Ascending aorta (tissue), 2 donors: ENCODE measurements around the gene TES. TPM values are rescaled to one million over a fixed set of nuclear protein-coding genes. Genes with fewer than 3 reads are reported as not detected.

Source experiments
- DNase-seq, 2 donors: peaks; one replicate each; pipeline ENCODE4 v3.0.0-alpha.2; 2019; ENCODE audit warnings: low spot score in 2 of 2
- H3K27ac ChIP-seq, 2 donors: fragments of 200-600 bp; sonication (generic); one replicate each; pipeline ENCODE4 v1.5.1; 2016 to 2017; ENCODE audit warnings: mild to moderate bottlenecking in 1 of 2
- H3K27me3 ChIP-seq: fragments of 200-600 bp; sonication (generic); one replicate; pipeline ENCODE4 v1.5.1; 2017
- H3K36me3 ChIP-seq, 2 donors: fragments of 200-600 bp; sonication (generic); one replicate each; pipeline ENCODE4 v1.5.1; 2016
- H3K4me1 ChIP-seq, 2 donors: fragments of 200-600 bp; sonication (generic); one replicate each; pipeline ENCODE4 v1.5.1; 2016 to 2017; ENCODE audit warnings: mild to moderate bottlenecking in 1 of 2
- H3K4me3 ChIP-seq, 2 donors: fragments of 200-600 bp; sonication (generic); one replicate each; pipeline ENCODE4 v1.5.1; 2016 to 2017; ENCODE audit warnings: mild to moderate bottlenecking in 1 of 2
- H3K9me3 ChIP-seq, 2 donors: fragments of 200-600 bp; sonication (generic); one replicate each; pipeline ENCODE4 v1.5.1; 2016
- CTCF ChIP-seq, 3 experiments: fragments of 200-600 bp in 2 of 3; fragments of 450-650 bp in 1 of 3; sonication (generic) in 2 of 3; IDR thresholded peaks; one replicate each; pipeline ENCODE4 v1.5.1; 2016 to 2019; ENCODE audit warnings: antibody characterized with exemption in 3 of 3, mild to moderate bottlenecking in 1 of 3, moderate library complexity in 1 of 3
- intact Hi-C: fragments of 100-400 bp; cut with DNase I; formaldehyde crosslinking; loops from one replicate; pipeline ENCODE4 v1.15.1; 2023
- total RNA-seq: library from RNA; depleted of rRNA; stranded (reverse); fragments of >200 nt; gene quantifications from one replicate; pipeline ENCODE4 v1.1.0, GENCODE V29; 2016

TES gene
- total RNA-seq, 1 donor from 2014 or later: 108 TPM

DNA sequence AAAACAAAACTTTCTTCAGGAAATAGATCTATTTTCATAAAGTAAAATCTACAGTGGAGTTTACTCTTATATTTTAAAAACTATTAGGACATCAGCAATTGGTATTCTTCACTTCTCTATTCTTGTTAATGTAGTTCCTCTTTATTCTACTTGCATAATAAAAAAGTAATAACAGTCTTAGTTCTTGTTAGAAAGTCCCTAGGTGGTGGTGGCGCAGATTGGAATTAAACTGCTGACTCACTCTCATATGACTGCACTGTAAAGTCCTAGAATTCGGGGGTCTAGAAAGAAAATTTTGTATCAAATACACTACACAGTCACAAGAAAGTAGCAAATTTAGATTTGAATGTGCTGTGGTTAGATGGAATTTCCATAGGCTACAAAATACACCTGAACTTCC lies 44.6 kb upstream of the TES start:
- no peak for DNase-seq
- intact Hi-C loops: no loop called here
- H3K9me3 ChIP-seq: no peaks in the 10 kb centered on the region
- no peaks in the 10 kb centered on the region for H3K4me1 ChIP-seq
- no peaks in the 10 kb centered on the region for H3K36me3 ChIP-seq
- no peak overlapping the region for H3K27ac ChIP-seq
- H3K4me3 ChIP-seq: no peak overlapping the region
- no peak for TF ChIP-seq CTCF (IDR thresholded peaks at IDR 0.05)
- no peaks in the 10 kb centered on the region for H3K27me3 ChIP-seq

DNA sequence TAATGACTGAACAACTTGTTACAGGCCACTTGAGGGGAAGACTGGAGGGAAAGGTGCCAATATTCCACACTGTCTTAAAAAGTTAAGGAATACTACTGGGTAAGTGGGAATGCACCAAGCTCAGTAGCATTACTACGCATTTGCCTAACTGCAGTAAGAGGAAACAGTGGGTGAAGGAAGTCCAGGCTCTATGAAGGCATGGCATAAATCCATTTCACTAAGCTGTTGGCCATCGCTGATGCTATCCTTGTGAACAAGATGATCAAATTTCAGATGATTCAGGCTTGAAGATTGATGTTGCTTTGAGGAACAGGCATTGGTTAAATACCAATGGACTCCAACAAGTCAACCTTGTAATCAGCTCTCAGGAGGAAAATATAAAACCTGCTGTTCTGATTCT lies 44.2 kb upstream of the TES start:
- no peaks in the 10 kb centered on the region for H3K9me3 ChIP-seq
- H3K36me3 ChIP-seq: no peaks in the 10 kb centered on the region
- TF ChIP-seq CTCF (IDR thresholded peaks at IDR 0.05): no peak
- no peaks in the 10 kb centered on the region for H3K27me3 ChIP-seq
- intact Hi-C loops: no loop called here
- H3K27ac ChIP-seq: no peak overlapping the region
- no peak overlapping the region for H3K4me3 ChIP-seq
- no peak for DNase-seq
- no peaks in the 10 kb centered on the region for H3K4me1 ChIP-seq

GRCh38 chr7:116167177-116167576 lies 43.2 kb upstream of the TES start:
- no peak for TF ChIP-seq CTCF (IDR thresholded peaks at IDR 0.05)
- no peaks in the 10 kb centered on the region for H3K27me3 ChIP-seq
- no peak overlapping the region for H3K27ac ChIP-seq
- intact Hi-C loops: no loop called here
- H3K4me3 ChIP-seq: no peak overlapping the region
- DNase-seq: no peak
- no peaks in the 10 kb centered on the region for H3K4me1 ChIP-seq
- no peaks in the 10 kb centered on the region for H3K36me3 ChIP-seq
- H3K9me3 ChIP-seq: no peaks in the 10 kb centered on the region

- intact Hi-C loops: no loop called here
- TF ChIP-seq CTCF (IDR thresholded peaks at IDR 0.05): no peak
Measured at GRCh38 chr7:116169060-116169459, 41.3 kb upstream of the TES start.

GRCh38 chr7:116170180-116170579 lies 40.2 kb upstream of the TES start:
- no peak for DNase-seq
- Histone ChIP-seq H3K36me3 (no peaks in the 10 kb centered on the region), H3K4me1 (no peaks in the 10 kb centered on the region), H3K9me3 (no peaks in the 10 kb centered on the region), H3K27ac (no peak overlapping the region), H3K27me3 (no peaks in the 10 kb centered on the region), H3K4me3 (no peak overlapping the region)
- no peak for TF ChIP-seq CTCF (IDR thresholded peaks at IDR 0.05)
- intact Hi-C loops: loop anchor here (10.0 kb wide), 1 partner anchor 955 kb away; no protein-coding TSS in a partner anchor

More at GRCh38 chr7:116169060-116169459, 41.3 kb upstream of the TES start:
- Histone ChIP-seq H3K27ac (no peak overlapping the region), H3K4me3 (no peak overlapping the region), H3K4me1 (no peaks in the 10 kb centered on the region), H3K9me3 (no peaks in the 10 kb centered on the region), H3K27me3 (no peaks in the 10 kb centered on the region), H3K36me3 (no peaks in the 10 kb centered on the region)
- DNase-seq: no peak

DNA sequence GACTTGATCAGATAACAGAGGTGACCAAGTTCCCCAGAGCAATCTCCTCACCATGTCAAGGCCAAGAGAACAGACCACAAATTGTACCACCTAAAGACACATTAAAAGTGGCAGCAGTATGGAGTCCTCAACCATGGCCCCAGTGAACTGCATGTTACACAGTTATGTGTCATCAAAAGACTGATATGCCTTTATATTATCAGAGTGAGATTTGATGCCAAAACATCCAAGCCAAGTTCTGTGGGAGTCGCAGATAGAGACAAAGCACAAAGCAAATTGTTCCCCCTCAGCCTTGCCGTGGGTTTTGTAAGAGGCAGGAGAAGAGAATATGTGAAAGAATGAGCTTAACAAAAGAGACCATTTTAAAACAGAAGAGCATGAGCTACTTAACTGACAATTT lies 39.2 kb upstream of the TES start:
- H3K27me3 ChIP-seq: no peaks in the 10 kb centered on the region
- no peaks in the 10 kb centered on the region for H3K36me3 ChIP-seq
- no peak overlapping the region for H3K4me3 ChIP-seq
- H3K9me3 ChIP-seq: no peaks in the 10 kb centered on the region
- no peak overlapping the region for H3K27ac ChIP-seq
- DNase-seq: no peak
- intact Hi-C loops: loop anchor here (10.0 kb wide), 1 partner anchor 954 kb away; no protein-coding TSS in a partner anchor
- TF ChIP-seq CTCF (IDR thresholded peaks at IDR 0.05): no peak
- no peaks in the 10 kb centered on the region for H3K4me1 ChIP-seq
